ENCODE results near the gene MON1A. TPM values are rescaled to one million over a fixed set of nuclear protein-coding genes. Genes with fewer than 3 reads are reported as not detected.
"Not testable (repeated sequence)": the region's sequence is repeated elsewhere in the genome, so short reads cannot be mapped to it uniquely, and the experiment has no call there.

The MON1A gene
- total RNA-seq, 1 donor from 2014 or later = 7.8 TPM

- ATAC-seq (ENCODE audit: poor library complexity) (no peak), DNase-seq (no peak)
- intact Hi-C loops (cut with DNase I) = no loop called here
Observed at GRCh38 chr3:49926117-49926728, 3.4 kb downstream of the MON1A start.

- DNase-seq = no peak
- ATAC-seq (ENCODE audit: poor library complexity) = no peak
- intact Hi-C loops (cut with DNase I) = no loop called here
Observed at GRCh38 chr3:49925485-49925884, 4.1 kb downstream of the MON1A start.

DNA sequence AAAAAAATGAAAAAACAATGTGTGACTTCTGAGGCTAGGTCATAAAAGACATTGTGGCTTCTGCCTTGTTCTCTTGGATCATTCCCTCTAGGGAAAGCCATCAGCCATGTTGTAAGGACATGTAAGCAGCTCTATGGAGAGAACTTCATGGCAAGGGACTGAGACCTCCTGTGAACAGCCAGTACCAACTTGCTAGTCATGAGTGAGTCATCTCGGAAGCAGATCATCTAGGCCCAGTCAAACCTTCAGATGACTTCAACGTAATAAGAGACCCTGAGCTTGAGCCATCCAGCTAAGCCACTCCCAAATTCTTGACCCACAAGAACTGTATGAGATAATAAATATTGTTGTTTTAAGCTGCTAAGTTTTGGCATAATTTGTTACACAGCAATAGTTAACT, 4.9 kb downstream of the MON1A start:
- no peak for ATAC-seq (ENCODE audit: poor library complexity)
- no peak for DNase-seq
- intact Hi-C loops (cut with DNase I) = no loop called here

- intact Hi-C loops (cut with DNase I); ATAC-seq (ENCODE audit: poor library complexity); DNase-seq: not testable (repeated sequence)
Observed at GRCh38 chr3:49917806-49918590, 11.6 kb downstream of the MON1A start.

GRCh38 chr3:49916686-49917085, 12.9 kb downstream of the MON1A start:
- ATAC-seq (ENCODE audit: poor library complexity) = no peak
- intact Hi-C loops (cut with DNase I) = no loop called here
- no peak for DNase-seq

DNA sequence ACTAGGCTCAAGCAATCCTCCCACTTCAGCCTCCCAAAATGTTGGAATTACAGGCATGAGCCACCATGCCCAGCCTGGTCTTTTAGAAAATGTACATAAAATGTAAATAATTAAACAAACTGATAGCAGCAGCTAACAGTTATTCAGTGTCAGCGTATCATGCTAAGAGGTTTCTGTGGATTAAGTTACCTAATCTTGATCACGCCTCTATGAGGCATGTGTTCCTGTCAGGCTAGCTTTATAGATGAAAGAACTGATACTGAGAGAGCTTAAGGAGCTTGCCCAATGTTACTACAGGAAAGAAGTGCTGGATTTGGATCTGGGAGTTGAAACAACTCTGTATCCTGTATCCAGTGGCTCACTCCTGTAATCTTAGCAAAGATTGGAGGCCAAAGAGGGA, 14.7 kb downstream of the MON1A start:
- DNase-seq (no peak), ATAC-seq (ENCODE audit: poor library complexity) (no peak)
- intact Hi-C loops (cut with DNase I) = no loop called here

- peak; percentile 44 for ATAC-seq (ENCODE audit: poor library complexity)
- intact Hi-C loops (cut with DNase I) = no loop called here
- no peak for DNase-seq
Observed at GRCh38 chr3:49912881-49913281, 16.7 kb downstream of the MON1A start.

DNA sequence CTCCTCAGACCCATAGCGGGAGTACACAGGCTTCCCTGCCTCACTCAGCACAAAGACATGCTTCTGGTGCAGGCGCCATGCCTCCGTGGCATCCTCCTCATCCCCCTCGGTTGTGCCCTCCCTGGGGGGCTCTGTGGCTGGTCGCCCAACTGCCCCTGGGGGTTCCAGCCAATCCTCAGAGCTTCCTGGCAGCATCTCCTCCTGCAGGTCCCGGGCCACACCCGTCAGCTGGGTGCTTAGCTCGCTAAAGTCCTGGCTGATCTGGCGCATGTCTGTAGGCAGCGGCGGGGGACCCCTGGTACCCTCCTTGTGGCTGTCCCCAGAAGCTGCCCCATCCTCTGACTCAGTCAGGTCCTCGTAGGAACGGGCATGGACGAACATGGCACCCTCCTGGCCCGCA, 18.0 kb downstream of the MON1A start:
- intact Hi-C loops (cut with DNase I) = no loop called here
- ATAC-seq (ENCODE audit: poor library complexity) (no peak), DNase-seq (no peak)

GRCh38 chr3:49911124-49911420, 18.5 kb downstream of the MON1A start:
- DNase-seq (no peak), ATAC-seq (ENCODE audit: poor library complexity) (no peak)
- intact Hi-C loops (cut with DNase I) = no loop called here

DNA sequence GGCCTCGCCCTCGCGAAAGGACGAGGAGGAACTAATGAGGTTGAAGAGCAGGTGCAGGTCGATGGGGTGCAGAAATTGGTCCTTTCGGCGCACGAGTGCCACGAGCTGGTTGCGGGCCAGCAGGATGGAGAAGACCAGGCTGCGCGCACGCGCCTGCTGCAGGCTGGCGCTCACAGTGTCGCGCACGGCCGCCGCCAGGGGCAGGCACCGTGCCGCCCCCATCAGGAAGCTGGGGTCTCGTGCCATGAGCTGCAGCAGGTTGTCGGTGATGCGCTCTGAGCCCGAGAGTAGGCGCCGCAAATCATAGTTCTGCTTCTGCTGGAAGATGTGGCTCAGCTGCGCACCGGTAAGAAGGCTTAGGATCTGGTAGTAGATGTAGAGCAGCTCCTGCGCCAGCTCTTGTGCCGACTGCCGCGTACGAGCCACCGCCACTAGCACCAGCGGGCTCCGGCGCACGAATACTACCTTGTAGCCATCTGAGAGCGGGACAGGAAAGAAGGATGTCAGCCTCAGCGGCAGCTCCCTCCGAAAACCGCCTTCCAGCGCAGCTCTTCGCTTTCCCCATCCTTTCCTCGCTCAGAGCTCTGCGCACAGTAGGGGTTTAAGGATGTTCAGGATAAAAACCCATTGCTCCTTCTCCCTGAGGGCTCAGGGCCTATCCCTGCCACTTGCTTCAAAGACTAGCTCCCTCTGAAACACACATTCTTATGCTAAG, 19.0 kb downstream of the MON1A start:
- ATAC-seq (ENCODE audit: poor library complexity) (no peak), DNase-seq (no peak)
- intact Hi-C loops (cut with DNase I) = no loop called here

DNA sequence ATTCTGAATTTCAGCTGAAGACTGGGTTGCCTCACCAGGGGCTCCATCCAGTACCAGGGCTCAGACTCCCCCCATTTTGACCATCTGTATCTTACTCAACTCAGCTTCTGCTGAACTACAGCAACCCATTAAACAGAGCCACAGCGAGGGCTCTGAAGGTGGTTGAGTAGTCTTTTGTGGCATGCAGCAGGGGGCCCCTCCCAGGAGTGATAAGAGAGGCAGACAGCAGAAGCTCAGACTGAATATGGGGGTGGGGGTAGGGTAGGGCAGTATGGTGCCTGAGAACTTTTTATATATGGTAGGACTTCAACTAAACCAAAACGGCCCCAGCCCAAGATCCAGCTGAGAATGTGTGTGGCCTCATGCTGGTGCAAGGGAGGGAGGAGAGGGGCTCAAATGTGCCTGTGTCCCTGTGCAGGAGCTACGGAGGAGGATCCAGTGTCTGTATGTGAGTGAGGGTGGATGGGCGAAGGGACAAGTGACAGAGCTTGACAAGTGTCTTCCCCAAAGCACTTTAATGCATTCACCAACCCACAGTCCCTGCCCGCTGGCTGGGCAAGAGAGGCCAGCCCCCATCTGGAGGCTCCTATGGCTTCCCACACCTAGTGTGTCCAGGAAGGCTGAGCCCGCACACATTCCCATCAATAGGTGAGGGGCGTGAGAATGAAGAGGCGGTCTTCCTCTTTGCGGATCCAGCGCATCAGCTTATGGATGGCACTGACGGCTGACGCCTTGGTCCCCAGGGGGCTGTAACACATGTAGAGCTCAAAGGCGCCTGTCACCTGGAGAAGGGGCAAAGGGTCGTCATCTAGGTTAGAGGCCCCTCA, 21.0 kb downstream of the MON1A start:
- ATAC-seq (ENCODE audit: poor library complexity) (no peak), DNase-seq (no peak)
- intact Hi-C loops (cut with DNase I) = loop anchor here (5.0 kb wide), 1 partner anchor 61 kb away; no protein-coding TSS in a partner anchor

GRCh38 chr3:49906073-49906743, 23.4 kb downstream of the MON1A start:
- intact Hi-C loops (cut with DNase I) = loop anchor here (5.0 kb wide), 1 partner anchor 59 kb away; no protein-coding TSS in a partner anchor
- ATAC-seq (ENCODE audit: poor library complexity) (peak; percentile 62), DNase-seq (peak; percentile 70)

DNA sequence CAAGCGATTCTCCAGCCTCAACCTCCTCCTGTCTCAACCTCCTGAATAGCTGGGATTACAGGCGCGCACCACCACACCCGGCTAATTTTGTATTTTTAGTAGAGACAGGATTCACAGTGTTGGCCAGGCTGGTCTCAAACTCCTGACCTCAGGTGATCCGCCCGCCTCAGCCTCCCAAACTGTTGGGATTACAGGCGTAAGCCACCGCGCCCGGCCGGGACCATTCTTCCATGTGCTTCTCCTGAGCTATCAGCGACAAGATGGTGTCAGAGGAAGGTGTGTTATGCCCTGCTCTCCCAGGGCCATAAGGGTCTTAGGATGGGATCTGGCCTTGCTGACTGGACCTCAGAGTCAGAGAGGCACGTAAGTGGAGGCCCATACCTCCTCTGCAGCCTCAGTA, 25.2 kb downstream of the MON1A start:
- intact Hi-C loops (cut with DNase I) = loop anchor here (5.0 kb wide), 1 partner anchor 102 kb away; the partner anchor contains the start of gene INKA1
- not testable (repeated sequence) for ATAC-seq (ENCODE audit: poor library complexity); DNase-seq

GRCh38 chr3:49903451-49904424, 25.9 kb downstream of the MON1A start, which contains the start of gene MST1R:
TSS of gene MST1R (minus strand) at chr3:49903873. CDS start at chr3:49903609, 264 bp downstream.
- ATAC-seq (ENCODE audit: poor library complexity) (peak; percentile 93), DNase-seq (peak; percentile 87)
- intact Hi-C loops (cut with DNase I) = loop anchor here (5.0 kb wide), 1 partner anchor 101 kb away; the partner anchor contains the start of gene INKA1

GRCh38 chr3:49902511-49903345, 26.9 kb downstream of the MON1A start:
- intact Hi-C loops (cut with DNase I) = loop anchor here (5.0 kb wide), 1 partner anchor 100 kb away; the partner anchor contains the start of gene INKA1
- DNase-seq (no peak), ATAC-seq (ENCODE audit: poor library complexity) (no peak)
